GM18511 (cell line): Measurements from ENCODE around the gene ELOF1.

ENCODE experiments used
- ATAC-seq: cut with Tn5 transposase; IDR thresholded peaks from one replicate; pipeline ENCODE4 v1.9.1; 2021; ENCODE audit warnings: mild to moderate bottlenecking, moderate library complexity; ENCODE audit not compliant: unreplicated experiment

ELOF1 gene

DNA sequence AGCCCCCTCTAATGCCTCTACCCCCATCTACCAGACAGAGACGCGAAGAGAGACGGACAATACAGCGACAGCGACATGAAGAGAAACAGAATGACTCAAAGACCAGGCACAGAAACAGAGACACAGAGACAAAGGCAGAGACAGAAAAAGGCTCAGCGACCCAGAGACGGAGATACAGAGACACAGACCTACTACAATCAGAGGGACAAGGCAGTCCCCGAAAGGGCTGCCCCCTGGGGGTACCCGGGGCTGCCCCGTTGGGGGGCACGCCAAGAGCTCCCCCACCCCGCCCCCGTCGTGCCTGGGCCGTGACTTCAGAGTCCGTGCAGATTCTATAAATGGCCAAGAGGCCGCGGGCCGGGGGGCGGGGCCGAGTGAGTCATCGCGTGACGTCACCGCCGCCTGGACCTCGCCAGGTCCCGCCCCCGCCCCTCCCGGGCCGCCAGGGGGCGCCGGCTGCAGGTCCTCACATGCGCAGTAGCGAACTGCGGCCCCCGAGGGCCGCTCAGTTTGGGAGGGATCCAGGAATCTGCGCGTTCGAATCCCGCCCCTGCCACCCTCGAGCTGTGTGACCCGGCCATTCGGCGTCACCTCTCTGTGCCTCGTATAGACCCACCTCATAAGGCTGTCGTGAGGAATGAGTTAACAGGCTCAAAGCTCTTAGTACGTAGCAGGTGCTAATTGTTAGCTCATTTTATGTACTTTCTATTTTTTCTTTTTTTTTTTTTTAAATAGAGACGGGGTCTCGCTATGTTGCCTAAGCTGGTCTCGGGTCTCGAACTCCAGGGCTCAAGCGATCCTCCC is 23.0 kb downstream of the ELOF1 start:
- ATAC-seq, result no peak

DNA sequence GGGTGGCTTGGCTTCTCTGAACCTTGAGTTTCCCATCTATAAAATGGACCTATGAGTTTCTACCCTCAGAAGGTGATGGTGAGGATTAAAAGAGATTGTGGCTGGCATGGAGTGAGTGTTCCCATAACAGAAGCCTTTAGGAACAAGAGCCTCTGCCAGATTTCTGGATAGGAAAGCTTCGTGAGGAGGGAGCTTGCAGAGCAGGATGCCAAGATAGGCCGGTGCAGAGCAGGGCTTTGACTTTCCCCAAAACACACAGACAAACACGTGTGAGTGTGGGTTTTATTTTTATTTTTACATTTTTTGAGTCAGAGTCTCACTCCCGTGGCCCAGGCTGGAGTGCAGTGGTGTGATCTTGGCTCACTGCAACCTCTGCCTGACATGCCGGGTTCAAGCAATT is 24.1 kb downstream of the ELOF1 start:
- no peak for ATAC-seq

DNA sequence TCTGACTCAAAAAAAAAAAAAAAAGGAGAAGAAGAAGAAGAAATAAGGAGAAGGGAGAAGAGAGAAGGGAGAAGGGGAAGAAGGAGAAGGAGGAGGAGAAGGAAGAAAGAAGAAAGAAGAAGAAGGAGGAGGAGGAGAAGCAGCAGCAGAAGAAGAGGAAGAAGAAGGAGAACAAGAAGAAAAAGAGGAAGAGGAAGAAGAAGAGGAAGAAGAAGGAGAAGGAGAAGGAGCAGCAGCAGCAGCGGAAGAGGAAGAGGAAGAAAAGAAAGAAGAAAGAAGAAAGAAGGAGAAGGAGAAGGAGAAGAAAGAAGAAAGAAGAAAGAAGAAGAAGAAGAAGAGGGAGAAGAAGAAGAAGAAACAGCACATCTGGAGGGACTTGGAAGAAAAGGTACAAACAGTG is 24.5 kb downstream of the ELOF1 start:
- ATAC-seq, result no peak

DNA sequence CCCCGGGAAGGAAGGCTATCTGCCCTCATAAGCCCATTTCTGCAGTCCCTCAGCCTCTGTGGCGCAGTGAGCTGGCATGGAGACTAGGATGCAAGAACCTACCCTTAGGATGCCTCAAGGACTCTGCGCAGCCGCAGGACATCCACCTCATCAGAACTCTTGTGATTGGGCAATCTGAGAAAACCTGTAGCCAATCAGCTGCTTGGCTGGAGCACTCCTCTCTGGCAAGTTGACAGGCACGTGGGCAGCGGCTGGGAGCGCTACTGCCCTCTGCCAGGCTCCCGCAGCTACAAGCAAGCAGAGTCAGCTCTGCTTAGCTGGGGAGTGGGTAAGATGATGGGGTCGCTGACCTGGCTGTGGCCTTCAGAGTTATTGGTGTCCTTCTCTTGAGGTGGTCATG is 28.6 kb downstream of the ELOF1 start:
- no peak for ATAC-seq

DNA sequence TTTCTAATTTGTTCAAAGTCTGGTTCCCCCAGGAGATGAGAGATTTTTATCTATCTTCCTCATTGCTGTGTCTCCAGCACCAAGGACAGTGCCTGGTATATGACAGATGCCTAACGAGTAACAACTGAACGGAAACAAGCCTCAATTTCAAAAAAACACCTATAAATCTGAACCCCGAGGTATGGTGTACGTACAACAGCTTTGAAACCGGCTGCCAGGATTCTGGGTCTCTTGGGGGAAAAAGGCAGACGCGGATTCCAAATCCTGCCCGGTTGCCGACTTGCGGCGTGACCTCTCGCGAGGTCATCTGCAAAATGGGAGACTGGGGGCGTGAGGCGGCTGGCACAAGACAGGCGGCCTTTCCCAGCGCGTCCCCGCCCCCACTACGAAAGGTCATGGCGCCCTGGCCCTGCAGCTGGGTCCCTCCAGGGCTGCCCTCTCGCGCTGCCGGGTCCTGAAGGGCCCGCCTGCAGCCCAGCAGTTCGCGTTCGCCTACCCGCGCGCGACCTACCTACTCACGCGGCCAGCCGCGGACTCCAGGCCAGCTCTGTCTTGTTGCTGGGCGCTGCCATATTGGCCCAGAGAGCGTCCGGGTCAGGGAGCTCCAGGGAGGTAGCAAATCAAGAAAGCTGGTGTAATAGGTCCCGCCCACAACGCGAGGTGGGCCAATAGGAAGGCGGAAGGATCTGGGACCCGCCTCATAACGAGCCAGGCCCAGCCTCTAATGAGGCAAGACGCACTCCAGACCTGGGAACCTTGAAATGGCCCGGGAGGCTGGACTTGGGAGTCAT is 30.3 kb downstream of the ELOF1 start, which contains the start of gene ECSIT:
ECSIT (minus strand) TSS at position 584 of the 791 bp plus-strand sequence. CDS start 9,964 bp downstream, outside the sequence.
- ATAC-seq, result peak; percentile 96

DNA sequence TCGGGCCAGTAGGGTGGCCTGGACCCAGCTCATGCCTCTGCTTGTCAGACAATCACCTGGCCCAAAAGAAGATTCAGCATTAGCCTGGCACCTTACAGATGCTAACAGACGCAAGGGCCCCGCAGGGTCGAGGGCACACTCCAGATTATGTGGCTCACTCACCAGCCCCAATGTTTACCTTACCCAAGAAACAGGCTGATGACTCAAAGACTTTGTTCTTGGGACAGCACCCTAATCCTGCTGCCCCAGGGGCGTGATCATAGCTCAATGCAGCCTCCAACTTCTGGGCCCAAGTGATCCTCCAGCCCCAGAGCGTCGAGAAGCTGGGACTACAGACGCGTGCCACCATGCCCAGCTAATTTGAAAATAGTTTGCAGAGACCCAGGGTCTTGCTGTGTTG is 39.9 kb downstream of the ELOF1 start:
- ATAC-seq, result no peak

DNA sequence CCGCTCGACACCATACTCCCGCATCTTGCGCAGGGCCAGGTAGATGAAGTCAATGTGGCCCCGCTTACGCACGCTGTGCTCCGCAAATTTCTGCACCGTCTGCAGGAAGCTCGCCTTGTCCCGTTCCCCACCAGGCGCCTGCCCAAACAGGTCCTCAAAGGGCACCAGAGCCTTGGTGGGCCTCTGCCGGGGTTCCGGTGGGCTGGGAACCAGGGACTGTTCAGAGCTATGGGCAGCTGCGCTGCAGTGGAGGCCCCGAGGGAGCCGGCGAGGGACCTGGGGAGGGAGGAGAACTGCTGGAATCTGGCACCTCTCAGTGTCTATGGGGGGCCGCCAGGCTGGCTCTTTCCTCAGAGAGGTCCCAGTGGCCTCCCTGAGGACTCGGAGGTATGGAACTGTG is 45.1 kb downstream of the ELOF1 start:
- no peak for ATAC-seq

DNA sequence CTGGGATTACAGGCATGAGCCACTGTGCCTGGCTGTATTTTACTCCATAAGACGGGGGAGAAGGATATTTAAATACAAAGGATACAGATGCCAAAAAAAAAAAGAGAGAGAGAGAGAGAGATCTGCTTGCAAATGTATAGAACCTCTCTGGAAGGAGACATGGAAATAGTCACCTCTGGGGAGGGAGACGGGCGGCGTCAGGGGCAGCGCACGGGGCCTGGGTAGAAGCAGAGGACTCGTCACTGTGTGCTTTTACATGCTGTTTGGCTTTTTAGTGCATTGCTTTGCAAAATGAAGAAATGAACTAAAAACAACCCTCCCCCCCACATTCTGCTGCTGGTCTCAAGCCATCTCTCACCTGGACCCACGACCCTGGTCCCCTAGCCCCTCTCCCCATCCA is 48.6 kb downstream of the ELOF1 start:
- no peak for ATAC-seq

DNA sequence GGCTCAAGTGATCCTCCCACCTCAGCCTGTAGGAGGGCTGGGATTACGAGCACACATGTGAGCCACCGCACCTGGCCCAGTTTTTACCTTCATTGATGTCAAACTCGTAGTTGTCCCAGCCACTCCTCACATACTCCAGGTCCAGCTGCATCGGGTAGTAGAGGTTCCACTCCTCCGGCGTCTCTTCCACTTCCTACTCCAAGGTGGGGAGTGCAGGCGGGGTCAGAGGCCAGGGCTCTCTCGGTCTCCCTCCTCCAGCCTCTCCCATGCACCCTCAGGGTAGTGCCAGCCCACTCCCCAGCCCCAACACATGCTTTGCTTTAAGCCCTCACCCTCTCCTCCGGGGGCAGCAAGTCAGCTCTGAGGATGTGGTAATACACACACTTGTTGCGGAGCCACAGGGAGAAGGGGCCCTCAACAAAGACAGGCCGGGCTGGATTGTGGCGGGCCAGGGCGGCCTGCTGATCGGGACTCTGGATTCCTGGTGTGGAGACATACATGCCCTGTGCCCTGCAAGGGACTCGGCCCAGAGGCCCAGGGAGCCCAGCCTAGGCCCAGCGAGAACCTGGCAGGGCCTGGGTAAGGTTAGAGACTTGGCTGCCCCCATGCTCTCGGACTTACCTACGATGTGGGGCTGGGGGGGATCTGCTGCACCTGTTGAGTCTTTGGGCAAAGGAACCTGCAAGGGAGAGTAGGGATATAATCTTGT is 51.5 kb downstream of the ELOF1 start:
- no peak for ATAC-seq

DNA sequence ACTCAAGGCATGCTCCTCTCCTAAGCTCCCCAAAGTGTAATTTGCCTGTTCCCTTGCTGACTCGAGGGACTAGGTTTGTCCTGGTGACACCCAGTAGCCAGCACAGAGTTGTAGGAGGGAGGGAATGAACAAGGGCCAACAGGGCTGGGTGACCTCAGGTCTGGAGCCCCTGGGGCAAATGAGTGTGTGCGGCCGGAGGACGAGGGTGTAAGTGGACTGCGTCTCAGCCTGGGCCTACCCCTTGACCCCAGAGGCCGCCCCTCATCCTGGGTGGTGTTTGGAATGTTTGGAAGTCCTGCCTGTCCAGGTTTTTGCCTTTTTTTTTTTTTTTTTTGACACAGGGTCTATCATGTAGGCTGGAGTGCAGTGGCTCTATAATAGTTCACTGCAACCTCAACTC is 52.1 kb downstream of the ELOF1 start:
- no peak for ATAC-seq

DNA sequence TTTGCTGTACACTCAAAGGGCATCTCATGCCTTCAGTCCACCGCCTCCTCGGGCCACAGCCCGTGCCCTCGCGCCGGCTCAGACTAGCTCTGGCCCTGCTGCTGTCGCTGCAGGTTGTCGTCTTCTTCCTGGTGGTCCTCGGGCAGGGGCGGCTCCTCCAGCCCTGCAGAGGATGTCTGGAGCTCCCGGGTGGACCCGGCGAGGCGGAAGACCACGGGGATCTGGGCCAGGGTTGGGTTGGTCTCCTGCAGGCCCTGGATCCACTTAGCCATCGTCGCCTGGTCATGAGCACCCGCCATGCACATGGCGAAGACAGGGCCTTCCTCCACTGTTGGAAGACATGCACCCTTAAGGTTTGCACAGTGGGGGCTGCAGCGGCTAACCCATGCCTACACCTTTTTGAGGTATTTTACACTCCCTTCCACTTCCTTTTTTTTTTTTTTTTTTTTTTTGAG is 52.9 kb downstream of the ELOF1 start:
- ATAC-seq, result no peak

DNA sequence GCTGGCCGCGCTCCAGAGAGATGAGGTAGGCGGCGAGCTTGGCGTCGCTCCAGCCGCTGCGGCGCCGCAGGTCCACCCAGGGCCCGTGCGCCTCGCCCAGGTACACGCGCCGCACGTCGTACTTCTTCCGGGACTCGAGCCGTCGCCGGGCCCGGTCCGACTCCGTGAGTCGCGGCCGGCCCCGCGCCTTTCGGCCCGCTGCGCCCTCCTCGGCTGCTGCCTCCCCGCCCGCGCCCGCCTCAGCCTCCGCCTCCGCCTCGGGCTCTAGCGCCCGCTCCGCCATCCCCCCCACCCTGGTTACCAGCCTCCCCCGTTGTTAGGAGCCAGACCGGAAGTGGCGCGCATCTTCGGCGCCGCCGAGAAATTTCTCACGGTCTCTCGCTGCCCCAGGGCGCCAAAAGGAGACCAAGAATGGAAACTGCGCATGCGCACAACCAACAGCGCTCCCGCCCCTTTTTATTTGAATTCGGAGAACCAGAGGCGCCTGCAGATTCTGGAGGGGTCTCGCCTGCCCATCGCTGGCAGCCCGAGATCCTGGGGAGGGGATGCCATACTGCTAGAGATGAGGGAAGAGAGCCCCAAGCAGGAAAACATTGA is 53.4 kb downstream of the ELOF1 start, which contains the start of gene ZNF653:
ZNF653 (minus strand) TSS at position 336 of the 597 bp plus-strand sequence; CDS start at position 283, 53 bp downstream.
- peak; percentile 66 for ATAC-seq

DNA sequence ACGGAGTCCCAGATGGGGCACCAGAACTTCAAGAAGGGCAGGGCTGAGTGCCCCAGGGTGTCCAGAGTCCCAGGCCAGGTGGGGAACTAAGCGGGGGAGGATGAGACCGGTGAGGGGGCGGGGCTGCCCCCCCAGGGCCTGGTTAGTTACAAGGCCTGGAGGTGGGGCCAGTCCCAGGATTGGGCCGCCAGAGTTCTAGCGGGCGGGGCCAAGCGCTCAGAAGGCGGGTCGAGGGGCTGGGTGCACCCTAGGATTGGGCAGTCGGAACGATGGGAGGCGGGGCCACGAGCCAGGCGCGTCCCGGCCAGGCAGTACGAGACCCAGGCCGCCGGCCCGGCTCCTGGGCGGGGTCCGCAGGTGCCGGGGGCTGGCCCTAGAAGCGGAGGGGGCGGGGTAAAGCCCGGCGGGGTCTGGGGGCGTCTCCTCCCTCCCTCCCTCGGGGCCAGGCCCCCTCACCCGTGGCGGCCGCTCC is 54.0 kb downstream of the ELOF1 start:
- peak; percentile 91 for ATAC-seq

DNA sequence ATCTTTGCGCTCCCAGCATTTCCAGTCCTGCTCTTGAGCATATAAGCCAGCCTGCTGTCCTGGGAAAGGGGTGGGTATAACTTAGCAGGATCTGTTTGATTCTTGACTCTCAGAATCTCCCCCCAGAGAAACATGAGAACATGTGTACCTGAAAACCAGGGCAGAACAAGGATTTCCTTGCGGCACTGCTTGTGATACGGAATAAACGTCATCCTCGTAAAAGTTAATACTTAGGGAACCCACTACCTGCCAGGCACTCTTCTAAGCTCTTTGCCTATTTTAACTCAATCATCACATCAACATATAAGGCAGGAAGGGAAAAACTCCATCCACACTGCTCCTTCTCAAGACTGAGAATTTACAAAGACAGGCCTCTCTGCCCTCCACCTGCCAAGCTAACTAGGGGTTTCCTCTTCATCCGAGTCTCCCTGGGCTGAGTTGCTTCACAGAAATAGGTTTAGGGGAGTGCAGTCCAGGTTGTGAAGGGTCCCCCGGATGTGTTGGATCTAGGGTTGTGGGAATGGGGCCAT is 54.5 kb downstream of the ELOF1 start:
- ATAC-seq, result no peak
